IMR-90 (cell line): ENCODE results near the gene SFTPB. TPM values are rescaled to one million over a fixed set of nuclear protein-coding genes. Genes with fewer than 3 reads are reported as not detected.

ENCODE experiments used
- ATAC-seq: fragments of 200-7000 bp; cut with Tn5 transposase; 2 replicates; pipeline ENCODE4 v1.9.1; 2020; ENCODE audit warnings: low read depth, mild to moderate bottlenecking, moderate library complexity
- BruUV-seq: library from RNA; stranded (reverse); fragments of 400-500 nt; replicated peaks from 2 replicates; lab custom pipeline; 2021; lab: Mats Ljungman, UMichigan
- CTCF ChIA-PET: fragments of 300-600 bp; formaldehyde crosslinking; extraction: SDS; loops from one replicate; lab custom pipeline; 2021; ENCODE audit warnings: antibody characterized with exemption; lab: Yijun Ruan, JAX
- POLR2A ChIA-PET: fragments of 300-600 bp; sonication (Branson Sonifier 250); formaldehyde crosslinking; loops from one replicate; lab custom pipeline; 2022; ENCODE audit warnings: antibody characterized with exemption; ENCODE audit not compliant: unreplicated experiment; lab: Charles Lee
- DNase-seq: peaks from one replicate; pipeline ENCODE4 v3.0.0; 2013
- H2AFZ ChIP-seq: replicated peaks from 2 replicates; pipeline ENCODE3; 2013; ENCODE audit warnings: low read length, mild to moderate bottlenecking; ENCODE audit not compliant: poor library complexity
- H2AK5ac ChIP-seq: 2 replicates; pipeline ENCODE4 v1.6.1; 2013; ENCODE audit warnings: low read depth, low read length, inconsistent platforms
- H2AK9ac ChIP-seq: replicated peaks from 2 replicates; pipeline ENCODE3; 2013; ENCODE audit warnings: mild to moderate bottlenecking, low read depth, low read length, moderate library complexity; ENCODE audit not compliant: poor library complexity
- H2BK120ac ChIP-seq: 2 replicates; pipeline ENCODE4 v1.6.1; 2013; ENCODE audit warnings: low read depth, low read length, inconsistent platforms
- H2BK15ac ChIP-seq: 3 replicates; pipeline ENCODE4 v1.6.1; 2013; ENCODE audit warnings: low read depth, low read length, inconsistent platforms
- H2BK20ac ChIP-seq: 2 replicates; pipeline ENCODE4 v1.6.1; 2013; ENCODE audit warnings: low read depth, mild to moderate bottlenecking, inconsistent platforms, low read length, moderate library complexity
- H2BK5ac ChIP-seq: 2 replicates; pipeline ENCODE4 v1.6.1; 2013; ENCODE audit warnings: mild to moderate bottlenecking, low read depth, low read length, inconsistent platforms; ENCODE audit not compliant: poor library complexity, severe bottlenecking
- H3K14ac ChIP-seq: replicated peaks from 2 replicates; pipeline ENCODE4 v1.6.1; 2013; ENCODE audit warnings: low read depth, low read length, inconsistent platforms
- H3K18ac ChIP-seq: 2 replicates; pipeline ENCODE4 v1.6.1; 2013; ENCODE audit warnings: low read depth, low read length, control low read depth
- H3K23ac ChIP-seq: 2 replicates; pipeline ENCODE4 v1.6.1; 2013; ENCODE audit warnings: low read depth, low read length, inconsistent platforms
- H3K27ac ChIP-seq: 2 replicates; pipeline ENCODE4 v1.5.1; 2013; ENCODE audit warnings: mild to moderate bottlenecking, control low read depth, low read length; ENCODE audit not compliant: insufficient read depth
- H3K27me3 ChIP-seq: 2 replicates; pipeline ENCODE4 v1.6.1; 2013; ENCODE audit warnings: low read length; ENCODE audit not compliant: control insufficient read depth, insufficient read depth
- H3K36me3 ChIP-seq: 2 replicates; pipeline ENCODE4 v1.6.1; 2013; ENCODE audit warnings: low read length, mixed read lengths; ENCODE audit not compliant: control insufficient read depth, insufficient read depth
- H3K4ac ChIP-seq: 2 replicates; pipeline ENCODE4 v1.6.1; 2013; ENCODE audit warnings: low read depth, low read length, inconsistent platforms
- H3K4me1 ChIP-seq: 2 replicates; pipeline ENCODE4 v1.6.1; 2013; ENCODE audit warnings: low read length, mixed read lengths; ENCODE audit not compliant: control insufficient read depth, insufficient read depth
- H3K4me2 ChIP-seq: 2 replicates; pipeline ENCODE4 v1.6.1; 2013; ENCODE audit warnings: low read depth, mild to moderate bottlenecking, control low read depth, low read length, moderate library complexity
- H3K4me3 ChIP-seq: 2 replicates; pipeline ENCODE4 v1.5.1; 2013; ENCODE audit warnings: low read depth, mild to moderate bottlenecking, control low read depth, low read length, moderate library complexity; ENCODE audit not compliant: insufficient read depth
- H3K56ac ChIP-seq: 2 replicates; pipeline ENCODE4 v1.6.1; 2013; ENCODE audit warnings: low read length, inconsistent platforms; ENCODE audit not compliant: insufficient read depth; ENCODE audit errors: extremely low read depth
- H3K79me1 ChIP-seq, 2 experiments: 2 replicates each; pipeline ENCODE4 v1.6.1; 2013; ENCODE audit warnings: low read length in 2 of 2, inconsistent platforms in 1 of 2, low read depth in 1 of 2
- H3K9ac ChIP-seq: 2 replicates; pipeline ENCODE4 v1.6.1; 2013; ENCODE audit warnings: low read depth, low read length, control low read depth
- H3K9me1 ChIP-seq: 2 replicates; pipeline ENCODE4 v1.6.1; 2013; ENCODE audit warnings: low read length, inconsistent platforms; ENCODE audit not compliant: insufficient read depth
- H3K9me3 ChIP-seq: 2 replicates; pipeline ENCODE4 v1.6.1; 2013; ENCODE audit warnings: low read length; ENCODE audit not compliant: control insufficient read depth, insufficient read depth
- H4K20me1 ChIP-seq: 2 replicates; pipeline ENCODE4 v1.6.1; 2013; ENCODE audit warnings: low read length, inconsistent platforms; ENCODE audit not compliant: insufficient read depth
- H4K5ac ChIP-seq: 2 replicates; pipeline ENCODE4 v1.6.1; 2013; ENCODE audit warnings: mild to moderate bottlenecking, low read depth, low read length, control low read depth
- H4K8ac ChIP-seq, 2 experiments: 2 replicates each; pipeline ENCODE4 v1.6.1; 2013; ENCODE audit warnings: low read depth in 2 of 2, low read length in 2 of 2, control low read depth in 1 of 2, inconsistent platforms in 1 of 2
- H4K91ac ChIP-seq: 2 replicates; pipeline ENCODE4 v1.6.1; 2013; ENCODE audit warnings: low read depth, low read length, inconsistent platforms; ENCODE audit not compliant: insufficient read depth
- BHLHE40 ChIP-seq: fragments of 150-350 bp; IDR thresholded peaks from 2 replicates; pipeline ENCODE4 v1.6.1; 2016; ENCODE audit warnings: mild to moderate bottlenecking, low read depth, low read length
- MXI1 ChIP-seq: IDR thresholded peaks from 2 replicates; pipeline ENCODE4 v1.6.1; 2012; ENCODE audit warnings: low read depth, mild to moderate bottlenecking, low read length, moderate library complexity, borderline replicate concordance
- WGBS, 2 experiments: methylation state at CpG; one replicate each; pipeline versions ENCODE4 v1.1.5 to v1.1.7; 2013; ENCODE audit warnings: missing lambda C conversion rate in 2 of 2; ENCODE audit not compliant: insufficient read length in 1 of 2; ENCODE audit errors: extremely low coverage in 2 of 2; 5-methylcytosine and 5-hydroxymethylcytosine counted together
- dilution Hi-C: fragments of 300-500 bp; cut with HindIII; formaldehyde crosslinking; loops from one replicate; pipeline ENCODE4 v1.14.3; 2018; ENCODE audit warnings: low sequenced_read_pairs; ENCODE audit not compliant: unreplicated experiment
- in situ Hi-C: fragments of 300-500 bp; cut with MboI; formaldehyde crosslinking; loops from 3 replicates; pipeline ENCODE4 v1.14.3; 2019; ENCODE audit warnings: low sequenced_read_pairs, inconsistent platforms, mixed read lengths
- intact Hi-C: fragments of 100-400 bp; cut with micrococcal nuclease; formaldehyde crosslinking; loops from 2 replicates; pipeline ENCODE4 v1.10.0; 2022
- polyA plus RNA-seq, 3 experiments: library from polyadenylated mRNA; depleted of rRNA; stranded (reverse); fragments of >200 nt; gene quantifications; 2 replicates each; pipeline ENCODE4 v1.2.3, GENCODE V29; 2012; ENCODE audit warnings: low replicate concordance in 1 of 3
- total RNA-seq: library from RNA; depleted of rRNA; stranded (reverse); fragments of >200 nt; gene quantifications from 2 replicates; pipeline ENCODE4 v1.2.3, GENCODE V29; 2012

The SFTPB gene
- total and polyA plus RNA-seq, 2 of the 4 experiments (the other 2 are of a cell fraction) = not detected

- Histone ChIP-seq H3K27me3 (0 out of 2 replicates have a peak, but pooled peaks cover 3% of the 10 kb centered on the region), H3K9me3 (no peaks in the 10 kb centered on the region), H3K4me3 (no peak overlapping the region), H3K27ac (no peak overlapping the region), H3K23ac (no peak overlapping the region), H4K91ac (no peak overlapping the region), H4K5ac (no peak overlapping the region), H4K8ac (no peak overlapping the region), H2BK20ac (no peak overlapping the region), H2AK5ac (no peak overlapping the region; the same call in 1 of the 2 replicates), H3K36me3 (no peaks in the 10 kb centered on the region), H3K9ac (no peak overlapping the region), H3K4me2 (no peak overlapping the region), H3K56ac (no peak overlapping the region), H3K14ac (no peak overlapping the region), H2BK5ac (no peak overlapping the region), H3K18ac (no peak overlapping the region), H3K9me1 (peaks cover 7% of the 10 kb centered on the region; the same call in 1 of the 2 replicates), H2AFZ (peak overlapping the region; percentile 40), H3K4me1 (peaks cover 6% of the 10 kb centered on the region), H2BK120ac (no peak overlapping the region), H4K20me1 (no peaks in the 10 kb centered on the region), H3K4ac (no peak overlapping the region), H3K79me1 (no peaks in the 10 kb centered on the region), H2BK15ac (no peak overlapping the region), H2AK9ac (peak overlapping the region; percentile 68)
- intact Hi-C loops = no loop called here
- in situ Hi-C loops = no loop called here
- CTCF ChIA-PET = no interaction called here
- TF ChIP-seq BHLHE40 (no peak), MXI1 (no peak)
- ATAC-seq = no peak
- dilution Hi-C loops = no loop called here
- no TSS peak for BruUV-seq
- 51% methylated on average over 2 of the region's 3 CpGs; no CpG with 5 or more reads in 1 of the 2 experiments for WGBS, 2 experiments
- POLR2A ChIA-PET = no interaction called here
- DNase-seq = no peak
Measured at GRCh38 chr2:85667561-85668008, 414 bp downstream of the SFTPB start.
